Natural killer cell (primary cell): ENCODE results near the gene YLPM1. TPM values are rescaled to one million over a fixed set of nuclear protein-coding genes. Genes with fewer than 3 reads are reported as not detected.

Experiments used
- ATAC-seq, 3 donors: fragments of 150-1000 bp in 2 of 3; fragments of 200-7000 bp in 1 of 3; cut with Tn5 transposase; 1 replicate in 1 of 3; 2 replicates in 2 of 3; pipeline ENCODE4 v1.10.0; 2021; ENCODE audit warnings: mild to moderate bottlenecking in 2 of 3, moderate library complexity in 2 of 3
- DNase-seq, 2 donors: peaks; one replicate each; pipeline versions ENCODE4 v3.0.0 to v3.0.0-alpha.2; 2013 to 2021; ENCODE audit warnings: mixed read lengths in 1 of 2
- H3K27ac ChIP-seq: one replicate; pipeline ENCODE4 v1.5.1; 2013; ENCODE audit warnings: mild to moderate bottlenecking, low read length
- H3K27me3 ChIP-seq: one replicate; pipeline ENCODE4 v1.6.1; 2013; ENCODE audit warnings: low read length; ENCODE audit not compliant: control insufficient read depth, insufficient read depth
- H3K36me3 ChIP-seq: one replicate; pipeline ENCODE4 v1.6.1; 2013; ENCODE audit warnings: low read length; ENCODE audit not compliant: control insufficient read depth, insufficient read depth
- H3K4me1 ChIP-seq: one replicate; pipeline ENCODE4 v1.6.1; 2013; ENCODE audit warnings: low read length; ENCODE audit not compliant: control insufficient read depth, insufficient read depth
- H3K4me3 ChIP-seq: one replicate; pipeline ENCODE4 v1.5.1; 2013; ENCODE audit warnings: low read length
- H3K9me3 ChIP-seq: one replicate; pipeline ENCODE4 v1.6.1; 2013; ENCODE audit warnings: low read length; ENCODE audit not compliant: control insufficient read depth, insufficient read depth
- H3K27ac Mint-ChIP-seq, 2 donors: one replicate each; pipeline ENCODE4 v1.8.0; 2022; ENCODE audit warnings: mild to moderate bottlenecking in 2 of 2, mixed read lengths in 2 of 2, moderate library complexity in 1 of 2
- H3K27me3 Mint-ChIP-seq, 2 donors: one replicate each; pipeline ENCODE4 v1.8.0; 2022; ENCODE audit warnings: low read depth in 2 of 2, mixed read lengths in 2 of 2
- H3K36me3 Mint-ChIP-seq: one replicate; pipeline ENCODE4 v1.8.0; 2022; ENCODE audit warnings: mixed read lengths
- H3K4me1 Mint-ChIP-seq, 2 donors: one replicate each; pipeline ENCODE4 v1.8.0; 2022; ENCODE audit warnings: mixed read lengths in 2 of 2
- H3K4me3 Mint-ChIP-seq: one replicate; pipeline ENCODE4 v1.8.0; 2022; ENCODE audit warnings: mild to moderate bottlenecking, moderate library complexity, mixed read lengths
- H3K9me3 Mint-ChIP-seq, 2 donors: one replicate each; pipeline ENCODE4 v1.8.0; 2022; ENCODE audit warnings: mixed read lengths in 2 of 2
- CTCF ChIP-seq: fragments of 200-600 bp; IDR thresholded peaks from one replicate; pipeline ENCODE4 v1.8.0; 2022; ENCODE audit warnings: antibody characterized with exemption
- WGBS: methylation state at CpG from one replicate; pipeline ENCODE4 v1.1.7; 2013; ENCODE audit warnings: missing lambda C conversion rate; ENCODE audit not compliant: insufficient coverage; 5-methylcytosine and 5-hydroxymethylcytosine counted together
- intact Hi-C: fragments of 100-400 bp; cut with micrococcal nuclease; formaldehyde crosslinking; loops from one replicate; pipeline ENCODE4 v1.14.2; 2022
- total RNA-seq, 4 donors: library from RNA; stranded (reverse); fragments of 120-200 nt in 1 of 4; gene quantifications; one replicate each; pipeline versions ENCODE4 v1.2.3 to v1.2.4, GENCODE V29; 2013 to 2022

The YLPM1 gene
- total RNA-seq, 3 donors from 2014 or later (not counting 1 experiment from before 2014, with no cell fraction given): 86.1 to 101 (median 93.3) TPM

GRCh38 chr14:74804219-74804825, 41.2 kb downstream of the YLPM1 start:
- H3K36me3 ChIP-seq: peaks cover 36% of the 10 kb centered on the region
- H3K4me1 ChIP-seq: no peaks in the 10 kb centered on the region
- H3K27ac ChIP-seq: no peak overlapping the region
- intact Hi-C loops: loop anchor here (1.0 to 10.0 kb wide), 2 partner anchors 195 to 440 kb away; no protein-coding TSS in a partner anchor
- Mint-ChIP-seq H3K36me3 (peaks cover 4% of the 10 kb centered on the region), H3K27me3 (no peaks in the 10 kb centered on the region), H3K4me3 (no peak overlapping the region), H3K27ac (peak overlapping the region in 1 of 2 donors; percentile 0), H3K4me1 (peaks cover 0 to 5% of the 10 kb centered on the region in 2 donors), H3K9me3 (no peaks in the 10 kb centered on the region)
- peak in 1 of 2 donors; percentile 52 for DNase-seq
- no peak overlapping the region for H3K4me3 ChIP-seq
- H3K9me3 ChIP-seq: no peaks in the 10 kb centered on the region
- 100% methylated on average over 3 of the region's 4 CpGs for WGBS
- peak; percentile 50 to 79 (median 71) for ATAC-seq
- H3K27me3 ChIP-seq: no peaks in the 10 kb centered on the region
- peak; percentile 65 for TF ChIP-seq CTCF

GRCh38 chr14:74807853-74808545, 44.9 kb downstream of the YLPM1 start:
- Histone ChIP-seq H3K36me3 (peaks cover 59% of the 10 kb centered on the region), H3K27ac (no peak overlapping the region), H3K9me3 (no peaks in the 10 kb centered on the region), H3K27me3 (no peaks in the 10 kb centered on the region), H3K4me1 (no peaks in the 10 kb centered on the region), H3K4me3 (no peak overlapping the region)
- H3K9me3 Mint-ChIP-seq: no peaks in the 10 kb centered on the region
- H3K4me1 Mint-ChIP-seq: no peaks in the 10 kb centered on the region
- H3K27ac Mint-ChIP-seq: no peak overlapping the region
- no peak overlapping the region for H3K4me3 Mint-ChIP-seq
- no peak for ATAC-seq
- 95% methylated on average over 4 of the region's 7 CpGs for WGBS
- TF ChIP-seq CTCF: no peak
- no peaks in the 10 kb centered on the region for H3K27me3 Mint-ChIP-seq
- intact Hi-C loops: loop anchor here (10.0 kb wide), 1 partner anchor 443 kb away; no protein-coding TSS in a partner anchor
- no peak for DNase-seq
- H3K36me3 Mint-ChIP-seq: peaks cover 22% of the 10 kb centered on the region

- TF ChIP-seq CTCF: no peak
- 83% methylated on average over 1 of the region's 1 CpG for WGBS
- peaks cover 49% of the 10 kb centered on the region for H3K36me3 Mint-ChIP-seq
- DNase-seq (no peak), ATAC-seq (no peak)
- no peaks in the 10 kb centered on the region for H3K27me3 Mint-ChIP-seq
- no peak overlapping the region for H3K4me3 ChIP-seq
- H3K27me3 ChIP-seq: no peaks in the 10 kb centered on the region
- H3K4me3 Mint-ChIP-seq: no peak overlapping the region
- intact Hi-C loops: no loop called here
- H3K4me1 ChIP-seq: no peaks in the 10 kb centered on the region
- peaks cover 83% of the 10 kb centered on the region for H3K36me3 ChIP-seq
- peak overlapping the region in 1 of 2 donors; percentile 17 for H3K27ac Mint-ChIP-seq
- H3K27ac ChIP-seq: no peak overlapping the region
- no peaks in the 10 kb centered on the region for H3K4me1 Mint-ChIP-seq
- no peaks in the 10 kb centered on the region for H3K9me3 Mint-ChIP-seq
- no peaks in the 10 kb centered on the region for H3K9me3 ChIP-seq
These were observed 53.0 kb downstream of the YLPM1 start for GRCh38 chr14:74816124-74816523.
